Dendritic cell treated with granulocyte-macrophage colony-stimulating factor and Interleukin-4, amounts not matched to agents 40 ng/mL and 50 ng/mL, for 4 days (primary cell): Measurements from ENCODE around the gene CDC42BPB.
"Not testable (repeated sequence)": the region's sequence is repeated elsewhere in the genome, so short reads cannot be mapped to it uniquely, and the experiment has no call there.

ENCODE experiments used
- H3K27ac Mint-ChIP-seq: one replicate; pipeline ENCODE4 v1.8.0; 2022; ENCODE audit warnings: mild to moderate bottlenecking, mixed read lengths
- H3K27me3 Mint-ChIP-seq: one replicate; pipeline ENCODE4 v1.8.0; 2022; ENCODE audit warnings: mild to moderate bottlenecking, mixed read lengths
- H3K36me3 Mint-ChIP-seq: one replicate; pipeline ENCODE4 v1.8.0; 2022; ENCODE audit warnings: low read depth, mixed read lengths
- H3K4me1 Mint-ChIP-seq: one replicate; pipeline ENCODE4 v1.8.0; 2022; ENCODE audit warnings: low read depth, mixed read lengths
- H3K4me3 Mint-ChIP-seq: one replicate; pipeline ENCODE4 v1.8.0; 2022; ENCODE audit warnings: mild to moderate bottlenecking, moderate library complexity, mixed read lengths
- H3K9me3 Mint-ChIP-seq: one replicate; pipeline ENCODE4 v1.8.0; 2022; ENCODE audit warnings: mixed read lengths
- intact Hi-C: fragments of 100-400 bp; cut with micrococcal nuclease; formaldehyde crosslinking; loops from one replicate; pipeline ENCODE4 v1.15.0; 2022

The CDC42BPB gene

DNA sequence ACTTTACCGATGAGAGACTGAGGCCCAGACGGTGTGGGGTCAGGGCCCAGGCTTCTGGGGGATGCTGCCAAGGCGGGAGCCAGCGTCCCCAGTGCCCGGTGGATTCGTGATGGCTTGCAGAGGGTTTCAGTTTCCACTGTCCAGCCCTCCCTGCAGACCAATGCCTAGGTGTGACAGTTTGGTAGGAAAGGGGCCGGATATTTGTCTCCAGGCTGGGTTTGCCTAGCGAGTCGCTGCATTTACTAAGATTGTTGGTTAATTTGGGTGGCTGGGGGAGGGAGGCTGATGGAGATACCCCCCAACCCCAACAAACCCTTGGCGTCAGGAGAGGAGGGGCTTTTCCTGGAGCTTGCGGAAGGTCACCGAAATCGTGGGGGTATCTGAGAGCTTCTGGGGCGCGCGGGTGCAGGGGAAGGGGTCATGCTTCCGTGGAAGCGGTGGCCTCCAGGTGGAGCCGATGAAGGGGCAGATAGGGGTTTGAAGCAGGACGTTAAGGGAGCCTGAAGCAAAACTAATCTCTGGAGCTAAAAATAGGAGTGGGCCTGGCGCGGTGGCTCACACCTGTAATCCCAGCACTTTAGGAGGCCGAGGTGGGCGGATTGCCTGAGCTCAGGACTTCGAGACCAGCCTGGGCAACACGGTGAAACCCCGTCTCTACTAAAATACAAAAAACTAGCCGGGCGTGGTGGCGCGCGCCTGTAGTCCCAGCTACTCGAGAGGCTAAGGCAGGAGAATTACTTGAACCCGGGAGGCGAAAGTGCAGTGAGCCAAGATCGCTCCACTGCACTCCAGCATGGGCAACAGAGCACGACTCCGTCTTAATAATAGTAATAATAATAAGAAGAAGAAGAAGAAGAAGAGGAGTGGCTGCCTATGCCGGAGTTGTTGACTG lies 1.1 kb upstream of the CDC42BPB start:
- Mint-ChIP-seq H3K27ac (peak overlapping the region; percentile 58), H3K9me3 (no peaks in the 10 kb centered on the region), H3K36me3 (peaks cover 13% of the 10 kb centered on the region), H3K4me3 (peak overlapping the region; percentile 75), H3K27me3 (peaks cover 45% of the 10 kb centered on the region), H3K4me1 (peaks cover 42% of the 10 kb centered on the region)
- intact Hi-C loops = no loop called here

DNA sequence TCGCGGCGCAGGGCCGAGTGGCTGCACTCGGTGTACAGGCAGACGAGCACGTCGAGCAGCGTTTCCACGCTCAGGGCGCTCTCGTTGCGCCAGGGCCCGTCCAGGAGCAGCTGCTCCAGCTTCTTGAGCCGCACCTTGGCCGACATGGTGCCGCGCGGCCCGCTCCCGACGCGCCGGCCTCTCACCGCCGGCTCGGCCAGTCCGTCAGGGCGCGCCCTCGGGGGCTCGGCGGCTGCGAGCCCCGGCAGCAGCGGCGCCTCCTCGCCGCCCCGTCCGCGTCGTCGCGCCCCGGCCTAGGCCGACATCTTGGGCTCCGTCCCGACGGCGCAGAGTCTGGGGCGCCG lies 349 bp downstream of the CDC42BPB start:
- H3K36me3 Mint-ChIP-seq = peaks cover 13% of the 10 kb centered on the region
- H3K4me3 Mint-ChIP-seq = peak overlapping the region; percentile 92
- no peaks in the 10 kb centered on the region for H3K9me3 Mint-ChIP-seq
- H3K27ac Mint-ChIP-seq = peak overlapping the region; percentile 75
- H3K4me1 Mint-ChIP-seq = peaks cover 51% of the 10 kb centered on the region
- H3K27me3 Mint-ChIP-seq = peaks cover 38% of the 10 kb centered on the region
- intact Hi-C loops = no loop called here

GRCh38 chr14:103056322-103057027 lies 874 bp downstream of the CDC42BPB start:
- peaks cover 13% of the 10 kb centered on the region for H3K36me3 Mint-ChIP-seq
- H3K4me3 Mint-ChIP-seq = peak overlapping the region; percentile 92
- no peaks in the 10 kb centered on the region for H3K9me3 Mint-ChIP-seq
- intact Hi-C loops = no loop called here
- H3K27me3 Mint-ChIP-seq = peaks cover 33% of the 10 kb centered on the region
- H3K4me1 Mint-ChIP-seq = peaks cover 51% of the 10 kb centered on the region
- H3K27ac Mint-ChIP-seq = peak overlapping the region; percentile 75

DNA sequence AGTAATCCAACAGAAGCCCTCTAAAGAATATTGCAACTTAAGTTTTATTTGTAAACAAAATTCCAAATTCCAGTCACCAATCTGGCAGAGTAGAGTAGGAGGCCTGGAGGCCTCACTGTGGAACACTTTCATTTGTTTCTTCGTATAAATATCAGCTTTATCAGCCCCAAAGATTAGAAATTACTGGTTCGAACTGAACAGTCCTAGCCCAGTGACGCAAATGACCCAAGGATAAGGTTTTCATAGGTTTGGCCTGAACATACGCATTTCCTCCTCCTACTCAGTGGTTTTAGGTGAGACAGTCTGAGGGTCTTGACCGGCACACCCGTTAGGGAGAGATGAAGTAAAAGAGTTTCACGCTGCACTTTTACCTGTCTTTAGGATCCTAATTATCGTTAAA lies 1.7 kb downstream of the CDC42BPB start:
- intact Hi-C loops = no loop called here
- H3K36me3 Mint-ChIP-seq = peaks cover 13% of the 10 kb centered on the region
- peak overlapping the region; percentile 92 for H3K4me3 Mint-ChIP-seq
- H3K9me3 Mint-ChIP-seq = no peaks in the 10 kb centered on the region
- H3K27ac Mint-ChIP-seq = peak overlapping the region; percentile 75
- peaks cover 51% of the 10 kb centered on the region for H3K4me1 Mint-ChIP-seq
- H3K27me3 Mint-ChIP-seq = peaks cover 29% of the 10 kb centered on the region

GRCh38 chr14:103052407-103052806 lies 4.9 kb downstream of the CDC42BPB start:
- intact Hi-C loops = no loop called here
- H3K36me3 Mint-ChIP-seq = peaks cover 22% of the 10 kb centered on the region
- H3K27ac Mint-ChIP-seq = no peak overlapping the region
- H3K4me3 Mint-ChIP-seq = no peak overlapping the region
- peaks cover 36% of the 10 kb centered on the region for H3K4me1 Mint-ChIP-seq
- H3K9me3 Mint-ChIP-seq = no peaks in the 10 kb centered on the region
- H3K27me3 Mint-ChIP-seq = peaks cover 3% of the 10 kb centered on the region

DNA sequence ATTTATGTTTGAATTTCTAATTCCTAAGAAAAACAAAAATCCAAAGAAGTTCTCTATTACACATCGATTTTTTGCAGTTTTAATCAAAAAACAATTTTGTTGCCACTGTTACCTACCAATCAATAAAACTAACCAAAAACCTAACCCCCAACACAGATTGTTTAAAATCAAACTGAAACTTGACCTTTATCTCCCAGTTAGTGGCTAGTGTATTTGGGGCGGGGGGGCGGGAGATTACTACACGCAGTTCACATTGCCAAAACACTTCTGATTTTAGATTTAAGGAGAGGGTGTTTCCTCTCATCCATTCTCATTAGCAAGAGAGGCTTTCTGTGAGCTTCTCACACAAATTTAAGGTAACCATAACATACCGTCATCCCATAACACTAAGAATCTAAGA lies 6.4 kb downstream of the CDC42BPB start:
- no peaks in the 10 kb centered on the region for H3K27me3 Mint-ChIP-seq
- peaks cover 20% of the 10 kb centered on the region for H3K36me3 Mint-ChIP-seq
- intact Hi-C loops = no loop called here
- H3K9me3 Mint-ChIP-seq = no peaks in the 10 kb centered on the region
- H3K27ac Mint-ChIP-seq = no peak overlapping the region
- peaks cover 37% of the 10 kb centered on the region for H3K4me1 Mint-ChIP-seq
- no peak overlapping the region for H3K4me3 Mint-ChIP-seq

GRCh38 chr14:103047453-103047852 lies 9.9 kb downstream of the CDC42BPB start:
- H3K9me3 Mint-ChIP-seq, H3K27ac Mint-ChIP-seq, H3K27me3 Mint-ChIP-seq, H3K4me3 Mint-ChIP-seq, intact Hi-C loops: not testable (repeated sequence)
- Mint-ChIP-seq H3K4me1 (peaks cover 24% of the 10 kb centered on the region), H3K36me3 (peaks cover 24% of the 10 kb centered on the region)

- peaks cover 6% of the 10 kb centered on the region for H3K27me3 Mint-ChIP-seq
- H3K27ac Mint-ChIP-seq = no peak overlapping the region
- peaks cover 39% of the 10 kb centered on the region for H3K36me3 Mint-ChIP-seq
- peak overlapping the region; percentile 4 for H3K4me3 Mint-ChIP-seq
- intact Hi-C loops = no loop called here
- H3K9me3 Mint-ChIP-seq = no peaks in the 10 kb centered on the region
- H3K4me1 Mint-ChIP-seq = peaks cover 32% of the 10 kb centered on the region
Measured at GRCh38 chr14:103045371-103045869, 11.9 kb downstream of the CDC42BPB start.

DNA sequence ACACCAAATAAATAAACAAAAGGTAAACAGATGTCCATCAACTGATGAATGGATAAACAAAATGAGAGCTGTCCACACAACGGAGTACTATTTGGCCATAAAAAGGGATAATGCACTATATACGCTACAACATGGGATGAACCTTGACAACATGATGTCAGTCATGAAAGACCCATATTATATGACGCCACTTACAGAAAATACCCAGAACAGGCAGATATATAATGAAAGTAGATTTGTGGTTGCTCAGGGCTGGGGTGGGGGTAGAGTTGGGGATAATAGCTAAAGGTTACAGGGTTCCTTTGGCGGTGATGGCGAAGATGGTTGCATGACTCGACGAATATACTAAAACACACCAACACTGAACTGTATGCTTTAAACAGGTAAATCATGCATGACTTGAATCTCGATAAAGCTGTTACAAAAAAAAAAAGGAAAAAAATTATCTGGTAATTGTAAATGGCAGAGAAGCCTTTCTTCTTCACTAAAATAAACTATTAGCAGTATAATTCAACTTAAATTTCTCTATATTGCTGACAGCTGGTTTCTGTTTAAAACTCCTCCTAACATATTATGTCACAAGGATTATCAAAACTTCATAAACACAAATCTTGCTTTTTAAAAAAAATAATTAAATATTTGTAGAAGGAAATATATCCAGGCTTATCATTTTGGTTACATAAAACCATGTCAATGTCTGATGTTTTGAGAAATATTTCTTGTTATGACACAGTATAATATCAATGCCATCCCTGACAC lies 13.9 kb downstream of the CDC42BPB start:
- Mint-ChIP-seq H3K9me3 (no peaks in the 10 kb centered on the region), H3K36me3 (peaks cover 39% of the 10 kb centered on the region), H3K4me1 (peaks cover 32% of the 10 kb centered on the region), H3K4me3 (no peak overlapping the region), H3K27ac (no peak overlapping the region), H3K27me3 (peaks cover 6% of the 10 kb centered on the region)
- intact Hi-C loops = no loop called here

DNA sequence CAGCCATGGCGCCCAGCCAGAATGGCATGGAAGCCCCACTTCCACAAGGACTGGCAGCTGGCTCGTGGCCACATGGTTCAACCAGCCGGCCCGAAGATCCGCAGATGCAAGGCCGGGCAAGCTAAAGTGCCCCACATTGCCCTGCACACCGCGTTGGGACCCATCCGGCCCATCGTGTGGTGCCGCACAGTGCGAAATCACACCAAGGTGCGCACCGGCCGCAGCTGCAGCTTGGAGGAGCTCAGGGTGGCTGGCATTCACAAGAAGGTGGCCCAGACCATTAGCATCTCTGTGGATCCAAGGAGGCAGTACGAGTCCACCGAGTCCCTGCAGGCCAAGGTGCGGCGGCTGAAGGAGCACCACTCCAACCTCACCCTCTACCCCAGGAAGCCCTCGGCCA lies 15.9 kb downstream of the CDC42BPB start:
- intact Hi-C loops = no loop called here
- Mint-ChIP-seq H3K27me3 (peaks cover 6% of the 10 kb centered on the region), H3K27ac (no peak overlapping the region), H3K4me1 (peaks cover 25% of the 10 kb centered on the region), H3K4me3 (no peak overlapping the region), H3K36me3 (peaks cover 25% of the 10 kb centered on the region), H3K9me3 (no peaks in the 10 kb centered on the region)

DNA sequence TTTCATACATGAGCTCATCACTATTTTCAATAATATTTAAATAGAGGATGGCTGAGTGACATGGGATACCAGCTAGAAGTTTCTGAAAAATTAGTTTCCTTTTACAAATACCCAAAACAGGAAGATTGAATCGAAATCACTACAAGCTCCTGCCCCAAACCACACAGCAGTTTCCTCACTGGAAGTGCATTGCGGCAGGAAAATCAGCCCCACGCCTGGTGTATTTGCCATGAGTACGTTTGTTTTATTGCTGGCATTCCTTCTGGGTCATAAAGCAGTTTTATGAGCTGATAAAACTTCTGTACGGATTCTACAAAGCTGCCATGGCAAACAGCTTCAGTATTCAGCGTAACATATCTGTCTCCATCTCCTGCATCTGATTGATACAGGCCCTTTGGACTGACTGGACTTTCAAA lies 23.7 kb downstream of the CDC42BPB start:
- peaks cover 4% of the 10 kb centered on the region for H3K36me3 Mint-ChIP-seq
- intact Hi-C loops = no loop called here
- no peak overlapping the region for H3K4me3 Mint-ChIP-seq
- peaks cover 13% of the 10 kb centered on the region for H3K4me1 Mint-ChIP-seq
- no peaks in the 10 kb centered on the region for H3K9me3 Mint-ChIP-seq
- no peak overlapping the region for H3K27ac Mint-ChIP-seq
- H3K27me3 Mint-ChIP-seq = no peaks in the 10 kb centered on the region

DNA sequence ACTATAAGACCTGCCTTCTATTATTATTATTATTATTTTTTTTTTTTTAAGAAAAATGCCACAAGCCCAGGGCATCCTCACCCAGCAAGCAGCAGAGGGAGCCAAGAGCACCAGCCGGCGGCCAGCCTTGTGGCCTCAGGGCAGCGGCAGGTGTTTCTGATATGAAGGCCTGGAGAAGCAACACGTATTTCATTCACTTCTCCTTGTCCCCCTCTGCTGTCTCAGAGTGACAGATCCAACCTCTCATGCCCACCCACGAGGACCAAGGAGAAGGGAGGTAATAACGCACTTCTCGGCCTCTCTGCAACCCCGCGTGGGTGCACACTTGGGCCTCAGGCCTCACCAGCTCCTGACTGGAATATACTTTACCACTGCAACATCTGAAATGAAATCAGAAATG lies 25.4 kb downstream of the CDC42BPB start:
- Mint-ChIP-seq H3K9me3 (no peaks in the 10 kb centered on the region), H3K4me1 (peaks cover 13% of the 10 kb centered on the region), H3K27ac (no peak overlapping the region), H3K36me3 (peaks cover 4% of the 10 kb centered on the region), H3K4me3 (no peak overlapping the region), H3K27me3 (no peaks in the 10 kb centered on the region)
- intact Hi-C loops = no loop called here

DNA sequence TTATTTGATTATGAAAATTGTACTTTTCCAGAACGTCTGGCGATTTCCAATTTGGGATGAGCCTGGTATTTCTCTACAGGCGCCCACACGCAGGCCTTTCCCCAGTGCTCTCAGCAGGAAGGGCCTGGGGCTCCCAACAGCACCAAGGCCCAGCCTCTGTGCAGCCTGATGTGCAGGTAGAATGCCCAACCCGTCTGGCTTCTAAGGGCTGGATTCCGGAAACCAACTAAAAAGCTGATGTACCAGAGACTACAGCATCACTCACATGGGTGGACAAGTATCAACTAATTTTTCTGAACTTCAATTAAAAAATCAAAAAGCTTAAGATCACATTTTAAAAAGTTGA lies 25.8 kb downstream of the CDC42BPB start:
- no peaks in the 10 kb centered on the region for H3K9me3 Mint-ChIP-seq

More for the DNA sequence above, 25.8 kb downstream of the CDC42BPB start:
- Mint-ChIP-seq H3K4me1 (peaks cover 13% of the 10 kb centered on the region), H3K27me3 (no peaks in the 10 kb centered on the region), H3K4me3 (no peak overlapping the region), H3K27ac (no peak overlapping the region), H3K36me3 (peaks cover 4% of the 10 kb centered on the region)
- intact Hi-C loops = no loop called here
